ENCODE data around the gene PSME2.

The PSME2 gene

GRCh38 chr14:24093901-24094840, 52.2 kb downstream of the PSME2 start, which contains the start of gene PCK2:
TSS of gene PCK2 (plus strand) at chr14:24094311. CDS start at chr14:24094406, 95 bp downstream.
- Mint-ChIP-seq H3K27ac (peak within 1 kb of the TSS; percentile 98), H3K9me3 (ENCODE audit: low read depth) (no peaks in the 10 kb centered on the region), H3K4me1 (ENCODE audit: low read depth) (peaks cover 30% of the 10 kb centered on the region), H3K36me3 (peaks cover 3% of the 10 kb centered on the region), H3K27me3 (no peaks in the 10 kb centered on the region), H3K4me3 (peak within 1 kb of the TSS; percentile 99)
